Hepatic stellate cell (primary cell): ENCODE results near the gene RBM47.
"Not testable (repeated sequence)": the region's sequence is repeated elsewhere in the genome, so short reads cannot be mapped to it uniquely, and the experiment has no call there.

Experiments used
- DNase-seq: peaks from one replicate; pipeline ENCODE4 v3.0.0; 2011; ENCODE audit warnings: low spot score

The RBM47 gene

DNA sequence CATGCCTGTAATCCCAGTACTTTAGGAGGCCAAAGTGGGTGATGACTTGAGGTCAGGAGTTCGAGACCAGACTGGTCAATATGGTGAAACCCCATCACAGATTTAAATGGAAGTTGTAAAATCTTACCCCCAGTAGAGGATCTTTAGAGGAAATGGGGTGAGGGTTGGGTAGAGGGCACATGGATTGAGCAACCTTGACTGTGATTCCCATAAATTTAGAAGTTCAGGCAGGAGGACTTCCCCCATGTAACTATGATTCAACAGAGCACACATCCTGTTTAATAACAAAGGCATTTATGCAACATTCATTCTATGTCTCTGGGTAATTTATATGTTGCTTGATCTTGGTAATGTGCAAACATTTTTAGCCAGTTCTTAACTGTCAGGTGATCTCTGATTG lies 143.1 kb downstream of the RBM47 start:
- DNase-seq = no peak

DNA sequence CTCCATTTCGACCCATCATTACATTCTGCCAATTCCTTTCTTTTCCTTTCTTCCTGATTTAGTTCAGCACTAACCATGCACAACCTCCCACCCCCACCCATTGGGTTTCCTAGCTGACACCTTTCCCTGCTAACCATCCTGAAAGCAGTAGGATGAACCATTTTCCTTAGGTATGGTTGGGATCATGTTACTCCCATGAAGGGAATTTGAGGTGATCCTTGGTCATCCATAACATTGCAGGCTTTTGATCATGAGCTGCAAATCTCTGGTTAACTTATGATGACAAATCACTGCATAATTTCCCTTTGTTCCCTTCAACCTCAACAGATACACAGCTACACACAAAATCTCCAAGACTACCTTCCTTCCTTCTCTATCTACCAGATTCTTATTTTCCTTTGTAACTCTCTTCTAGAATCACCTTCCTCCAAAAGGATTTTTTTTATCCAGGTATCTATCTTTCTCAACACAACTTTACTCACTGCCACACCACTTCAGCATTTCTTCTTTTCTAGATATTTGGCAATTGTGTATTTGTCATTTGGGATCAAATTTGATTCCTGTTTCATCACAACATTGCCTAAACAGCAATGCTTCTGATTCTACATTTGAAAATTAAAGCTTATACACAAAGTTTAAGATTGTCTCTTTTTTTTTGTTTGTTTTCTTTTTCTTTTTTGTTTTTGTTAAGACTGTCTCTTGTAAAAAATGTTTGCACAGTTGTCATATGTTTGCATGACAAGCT lies 145.1 kb downstream of the RBM47 start:
- no peak for DNase-seq

DNA sequence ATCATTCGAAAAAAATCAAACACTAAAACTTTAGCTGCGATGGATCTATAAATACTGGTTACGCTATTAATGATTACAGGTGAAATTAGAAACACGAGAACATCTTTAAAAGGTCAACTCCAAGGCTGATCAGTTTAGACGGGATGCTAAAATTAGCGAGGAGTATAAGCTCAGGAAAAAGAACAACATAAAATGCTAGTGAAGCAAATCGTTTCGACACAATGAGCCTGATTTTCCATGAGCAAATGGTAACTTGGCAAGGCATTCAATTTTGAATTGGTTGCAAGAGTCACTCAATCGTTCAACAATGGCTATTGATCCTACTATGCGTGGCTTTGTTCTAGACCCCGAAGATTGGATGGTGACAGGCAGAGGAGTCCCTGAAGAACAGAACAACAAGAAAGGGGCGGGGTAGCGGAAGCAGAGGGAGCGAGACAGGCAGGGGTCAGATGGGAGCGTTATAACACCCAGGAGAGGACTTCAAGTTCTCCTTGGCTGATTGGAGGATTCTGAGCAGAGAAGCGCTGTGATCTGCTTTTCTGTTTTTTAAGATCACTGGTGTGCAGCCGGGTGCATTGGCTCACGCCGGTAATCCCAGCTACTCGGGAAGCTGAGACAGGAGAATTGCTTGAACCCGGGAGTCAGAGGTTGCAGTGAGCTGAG lies 146.5 kb downstream of the RBM47 start:
- no peak for DNase-seq

DNA sequence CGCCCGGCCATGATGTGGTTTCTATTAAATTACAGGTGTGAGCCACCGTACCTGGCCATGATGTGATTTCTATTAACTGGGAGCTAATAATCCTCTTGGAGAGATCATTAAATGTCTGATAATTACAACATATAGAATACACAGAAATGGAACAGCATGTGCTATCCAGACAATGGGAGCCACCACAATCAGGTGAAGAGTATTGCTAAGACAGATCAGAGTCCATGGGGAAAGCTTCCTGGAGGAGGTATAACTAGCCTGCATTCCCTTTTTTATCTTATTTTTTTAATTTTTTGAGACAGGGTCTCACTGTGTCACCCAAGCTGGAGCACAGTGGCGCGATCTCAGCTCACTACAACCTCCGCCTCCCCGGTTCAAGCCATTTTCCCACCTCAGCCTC lies 147.7 kb downstream of the RBM47 start:
- DNase-seq = no peak

DNA sequence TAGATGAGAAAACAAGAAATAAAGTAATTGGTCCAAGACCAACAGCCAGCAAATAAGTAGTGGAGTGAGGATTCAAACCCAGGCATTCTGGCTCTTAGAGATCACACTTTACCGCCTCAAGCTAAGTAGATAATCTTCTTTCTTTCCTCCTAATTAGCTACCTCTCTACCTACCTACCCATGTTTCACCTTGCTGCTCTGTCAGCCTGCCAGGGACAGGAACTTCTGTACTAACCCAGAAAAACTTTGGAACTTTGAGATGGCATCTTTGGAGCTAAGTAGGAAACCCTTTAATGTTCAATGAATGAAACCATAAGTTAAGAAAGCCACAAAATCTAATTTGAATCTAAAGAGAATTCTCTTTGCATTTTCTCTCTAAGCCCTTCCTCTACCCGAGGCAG lies 149.4 kb downstream of the RBM47 start:
- DNase-seq = no peak

DNA sequence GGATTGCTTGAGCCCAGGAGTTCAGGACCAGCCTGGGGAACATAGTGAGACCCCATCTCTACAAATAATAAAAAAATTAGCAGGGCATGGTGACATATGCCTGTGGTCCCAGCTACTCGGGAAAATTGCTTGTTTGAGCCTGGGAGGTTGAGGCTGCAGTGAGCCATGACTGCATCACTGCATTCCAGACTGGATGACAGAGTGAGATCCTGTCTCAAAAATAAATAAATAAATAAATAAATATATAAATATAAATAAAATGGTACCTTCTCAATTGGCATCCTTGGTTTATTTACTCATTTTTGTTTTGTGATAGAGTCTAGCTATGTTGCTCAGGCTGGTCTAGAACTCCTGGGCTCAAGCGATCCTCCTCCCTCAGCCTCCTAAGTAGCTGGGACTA lies 150.3 kb downstream of the RBM47 start:
- DNase-seq = no peak

DNA sequence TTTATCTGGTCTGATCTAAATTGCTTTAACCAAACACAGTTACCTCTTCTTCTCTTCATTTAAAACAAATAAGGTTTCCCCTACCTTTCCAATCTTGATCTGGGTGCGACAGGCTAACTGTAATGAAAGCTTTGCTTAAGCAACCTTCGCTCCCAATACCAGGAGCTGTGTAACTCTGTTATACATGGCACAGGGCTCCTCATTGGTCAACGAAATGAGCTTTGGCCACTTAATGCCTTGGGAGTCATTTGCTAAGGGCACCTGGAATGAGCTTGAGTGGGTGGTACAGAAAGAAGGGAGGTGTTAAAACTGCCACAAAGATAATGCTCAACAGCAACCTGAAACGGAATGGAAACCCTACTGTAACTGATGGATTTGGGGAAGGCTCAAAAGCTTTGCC lies 154.1 kb downstream of the RBM47 start:
- no peak for DNase-seq

DNA sequence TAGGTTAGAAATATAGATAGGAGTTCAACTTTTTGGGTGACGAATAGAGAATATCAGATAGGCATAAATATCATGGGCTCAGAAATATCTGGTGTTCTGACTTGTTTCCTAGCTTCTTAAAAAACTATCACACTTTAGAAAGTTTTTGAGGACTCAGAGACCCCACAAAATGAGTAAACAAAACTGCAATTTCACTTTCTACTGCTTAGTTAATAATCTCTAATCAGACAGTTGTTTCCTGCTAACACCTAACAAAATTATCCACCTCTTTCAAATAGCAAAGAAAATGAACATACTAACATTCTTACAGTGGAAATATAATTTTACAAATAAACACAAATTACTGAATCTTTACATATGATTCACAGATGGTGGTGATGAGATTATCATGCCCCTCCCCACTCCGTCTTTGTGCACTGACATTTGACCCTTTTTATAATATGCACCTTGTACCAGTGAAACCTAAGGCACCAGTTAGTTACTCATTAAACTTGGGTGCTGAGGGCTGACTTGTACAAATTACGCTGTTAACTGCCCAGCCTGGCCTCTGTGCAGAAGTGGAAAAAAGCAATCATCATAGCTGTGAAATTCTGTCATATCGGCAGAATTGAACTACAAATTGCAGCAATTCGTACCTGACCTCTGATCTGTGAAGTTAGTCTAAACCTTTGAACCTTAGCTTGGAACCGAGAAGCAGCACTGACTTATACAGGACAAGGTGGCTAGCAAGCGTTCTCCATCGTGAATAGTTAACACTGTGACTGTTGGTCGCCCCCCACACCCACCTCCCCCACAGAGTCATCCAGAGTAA lies 155.9 kb downstream of the RBM47 start:
- DNase-seq = no peak

DNA sequence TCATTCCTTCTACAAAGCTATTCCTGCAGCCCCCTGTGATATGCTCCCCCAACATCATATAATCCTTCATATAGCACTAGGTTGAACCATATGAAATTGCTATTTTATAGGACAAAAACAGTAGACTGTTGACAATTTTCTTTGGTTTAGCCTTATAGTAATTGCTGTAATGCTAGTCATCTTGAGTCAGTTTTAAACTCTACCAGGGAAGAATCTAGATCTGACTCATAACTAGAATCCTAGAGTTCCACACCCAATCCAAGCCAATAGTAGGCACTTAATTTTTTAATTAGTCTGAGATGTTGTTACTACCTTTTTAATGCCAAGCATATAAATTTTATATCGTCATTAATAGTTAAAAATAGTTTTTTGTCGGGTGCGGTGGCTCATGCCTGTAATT lies 157.7 kb downstream of the RBM47 start:
- no peak for DNase-seq

DNA sequence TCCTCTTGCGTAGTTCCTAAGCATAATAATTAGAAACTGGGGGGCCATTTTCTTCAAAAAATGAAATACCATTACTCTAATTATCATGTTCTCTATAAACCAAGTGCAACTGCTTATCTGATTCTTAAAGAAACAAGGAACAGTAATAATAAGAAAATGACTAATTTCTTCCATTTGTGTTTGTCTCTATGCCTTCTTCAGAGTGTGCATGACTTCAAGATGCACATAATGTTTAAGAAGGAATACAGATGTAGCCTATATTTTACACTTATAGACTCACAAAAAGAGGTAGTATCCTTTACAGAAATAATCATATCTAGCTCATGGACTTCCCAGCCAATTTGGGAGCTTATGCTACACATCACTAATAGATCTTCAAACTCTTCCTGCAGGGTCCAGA lies 162.9 kb downstream of the RBM47 start:
- no peak for DNase-seq

DNA sequence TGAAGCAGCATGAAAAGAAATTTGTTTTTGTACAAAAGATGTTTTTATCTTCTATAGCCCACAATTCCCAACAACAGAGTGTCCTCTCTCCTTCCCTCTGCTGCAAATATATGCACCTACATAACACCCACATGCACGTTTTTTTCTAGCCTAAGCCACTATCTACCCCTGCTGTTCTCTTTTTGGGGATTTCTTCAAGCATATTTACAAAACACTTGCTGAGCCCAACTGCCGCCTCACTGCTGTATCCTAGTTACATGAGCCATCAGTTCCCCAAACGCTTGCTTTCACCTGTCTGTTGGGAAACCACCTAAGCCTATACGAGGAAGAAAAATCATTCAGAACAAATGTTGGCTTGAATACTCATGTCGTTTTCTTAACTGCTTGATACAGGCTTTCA lies 167.3 kb downstream of the RBM47 start:
- no peak for DNase-seq

DNA sequence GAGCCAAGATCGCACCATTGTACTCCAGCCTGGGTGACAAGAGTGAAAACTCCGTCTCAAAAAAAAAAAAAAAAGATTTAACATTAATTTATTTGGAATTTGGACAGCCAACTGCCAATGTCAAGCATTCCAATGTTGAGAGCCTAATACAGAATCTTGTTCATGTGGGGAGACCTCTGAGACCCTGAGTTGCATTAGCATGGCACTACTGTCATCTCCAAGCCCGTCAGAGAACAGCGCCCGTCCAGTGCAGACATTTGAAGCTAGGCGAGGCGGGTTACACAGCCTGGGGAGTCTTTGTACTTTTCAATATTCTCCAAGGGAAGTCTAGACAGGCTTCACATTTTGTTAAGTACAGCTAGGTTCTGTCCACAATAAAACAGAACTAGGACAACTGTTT lies 167.8 kb downstream of the RBM47 start:
- no peak for DNase-seq

DNA sequence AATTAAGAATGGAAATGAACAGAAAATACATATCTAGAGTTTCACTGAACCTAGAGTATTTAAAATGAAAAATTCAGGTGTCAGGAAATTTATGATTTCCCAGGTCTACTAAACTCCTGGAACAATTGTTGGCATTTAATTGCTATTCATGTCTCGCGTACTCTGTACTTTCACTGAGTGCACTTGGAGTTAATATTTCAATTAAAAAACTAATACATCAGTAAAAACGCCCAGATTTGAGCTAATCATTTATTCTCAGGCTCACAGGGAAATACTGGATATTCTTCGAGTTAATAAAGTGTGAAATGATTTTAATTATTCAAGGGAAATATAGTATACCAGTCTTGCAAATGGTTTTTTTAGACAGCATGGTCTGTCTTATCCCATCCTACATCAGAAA lies 168.6 kb downstream of the RBM47 start:
- DNase-seq = no peak

DNA sequence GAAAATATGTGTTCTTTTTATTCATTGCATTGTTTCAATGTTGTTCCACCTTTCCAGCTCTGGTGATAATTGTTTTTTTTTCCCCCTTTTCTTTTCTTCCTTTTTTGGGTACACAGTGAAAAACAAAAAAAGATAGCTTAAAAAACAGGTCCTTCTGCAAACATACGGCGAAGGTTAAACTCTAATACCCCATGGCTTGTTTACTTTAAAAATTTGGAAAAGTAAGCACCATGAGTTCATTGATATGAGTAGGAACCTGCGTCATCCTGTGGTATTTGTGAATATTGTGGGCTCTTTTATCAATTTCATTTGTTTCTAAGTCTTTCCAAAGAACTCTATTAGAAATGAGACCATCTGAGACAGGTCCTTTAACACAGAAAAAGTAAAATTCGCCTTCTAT lies 171.0 kb downstream of the RBM47 start:
- DNase-seq = no peak

DNA sequence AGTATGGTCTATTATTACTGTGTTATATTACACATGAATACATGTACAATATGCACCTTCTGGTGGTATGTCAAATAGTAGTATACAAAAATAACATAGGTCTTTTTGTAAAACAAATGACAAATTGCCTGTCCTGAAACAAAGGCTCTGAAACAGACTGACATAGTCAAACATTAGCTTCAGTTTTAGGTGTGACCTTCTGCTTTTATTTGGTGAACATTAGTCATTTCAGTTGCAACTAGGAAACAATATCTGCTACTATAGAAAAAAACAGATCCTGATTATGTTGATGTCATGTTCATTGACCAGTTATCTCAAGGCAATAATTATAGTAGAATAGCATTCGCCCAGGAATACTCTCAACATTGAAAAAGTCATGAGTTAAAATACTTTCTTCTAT lies 171.6 kb downstream of the RBM47 start:
- no peak for DNase-seq

DNA sequence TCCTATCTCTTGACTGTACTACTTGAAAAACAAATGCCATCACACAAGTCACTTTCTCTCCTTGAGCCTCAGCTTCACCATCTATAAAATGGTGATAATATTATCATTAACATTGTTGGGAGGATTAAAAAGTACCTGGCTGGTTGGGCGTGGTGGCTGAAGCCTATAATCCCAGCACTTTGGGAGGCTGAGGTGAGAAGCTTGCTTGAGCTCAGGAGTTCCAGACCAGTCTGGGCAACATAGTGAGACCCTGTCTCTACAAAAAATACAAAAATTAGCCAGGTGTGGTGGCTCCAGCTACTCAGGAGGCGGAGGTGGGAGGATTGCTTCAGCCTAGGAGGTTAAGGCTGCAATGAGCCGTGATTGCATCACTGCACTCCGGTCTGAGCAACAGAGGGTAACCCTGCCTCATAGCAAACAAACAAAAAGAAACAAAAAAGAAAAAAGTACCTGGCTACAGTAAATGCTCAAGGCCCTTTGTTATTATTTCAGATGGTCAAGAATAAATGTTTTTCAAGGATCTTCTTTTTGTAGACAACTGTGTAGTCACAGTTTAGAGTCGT lies 174.2 kb downstream of the RBM47 start:
- DNase-seq = no peak

DNA sequence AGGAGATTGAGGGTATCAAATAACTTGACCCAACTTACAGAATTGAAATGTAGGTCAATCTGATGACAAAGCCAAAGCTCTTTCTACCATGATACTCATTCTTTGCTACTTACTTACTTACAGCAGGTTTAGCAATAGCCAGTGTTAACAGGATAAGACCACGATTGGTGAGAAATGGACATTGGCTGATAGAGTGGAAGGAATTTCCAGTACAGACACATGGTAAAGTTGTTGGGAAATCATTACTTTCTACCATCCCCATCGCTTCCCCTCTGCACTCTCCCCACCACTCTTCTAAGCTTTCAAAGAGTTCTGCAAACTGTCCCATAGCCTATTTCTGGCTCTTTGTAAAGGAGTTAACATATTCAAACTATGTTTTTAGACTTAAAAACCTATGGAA lies 174.8 kb downstream of the RBM47 start:
- no peak for DNase-seq

DNA sequence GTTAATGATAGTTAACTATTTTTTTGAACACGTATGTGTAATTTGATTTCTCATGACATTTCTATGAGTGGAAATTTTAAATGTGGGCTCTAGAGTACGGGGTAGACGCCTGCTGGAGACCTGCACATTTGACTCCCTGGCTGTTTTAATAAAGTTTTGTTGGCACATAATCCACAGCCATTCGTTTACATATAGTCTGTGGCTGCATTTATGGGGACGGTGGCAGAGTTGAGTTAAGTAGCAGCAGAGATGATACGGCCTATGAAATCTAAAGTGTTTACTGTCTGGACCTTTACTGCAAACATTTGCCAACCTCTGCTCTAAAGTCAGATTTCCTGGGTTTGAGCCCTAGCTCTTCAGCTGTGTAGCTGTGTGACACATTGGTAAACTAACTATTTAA lies 175.8 kb downstream of the RBM47 start:
- DNase-seq = no peak

DNA sequence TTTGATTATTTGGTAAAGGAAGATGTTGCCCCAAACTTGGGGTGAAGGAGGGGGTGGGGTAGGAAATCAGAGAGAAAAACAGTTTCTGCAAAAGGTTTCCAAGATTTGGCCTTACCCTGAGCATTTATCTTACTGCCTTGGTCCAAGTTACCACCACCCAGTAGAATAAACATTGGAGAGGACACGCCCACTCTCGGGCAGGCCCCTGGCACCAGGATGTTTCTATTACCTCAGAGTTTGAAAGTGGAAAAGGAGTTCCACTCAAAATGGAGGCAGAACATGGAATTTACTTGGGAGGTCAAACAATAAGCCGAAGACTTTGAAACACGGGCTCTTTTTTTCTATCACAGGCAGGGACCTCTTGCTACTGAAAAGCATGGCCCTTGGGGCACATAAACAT lies 180.8 kb downstream of the RBM47 start:
- DNase-seq = no peak

DNA sequence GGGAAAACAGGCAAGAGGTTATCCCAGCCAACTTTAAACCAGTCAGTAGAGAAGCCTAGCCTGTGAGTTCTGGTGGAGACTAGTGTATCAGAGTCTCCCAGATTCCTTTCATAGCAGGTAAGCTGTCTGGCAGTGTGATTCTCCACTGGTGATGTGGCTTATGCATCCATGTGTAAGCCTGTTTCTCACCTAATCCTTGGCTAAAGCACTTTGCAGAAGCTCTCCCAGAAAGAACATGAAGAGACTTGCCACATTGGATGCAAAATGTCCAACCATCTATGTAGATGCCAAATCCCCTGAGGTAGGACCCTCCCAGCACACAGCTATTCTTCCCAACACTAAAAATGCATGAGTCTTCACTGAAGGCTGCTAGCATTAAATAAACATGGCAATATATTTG lies 182.8 kb downstream of the RBM47 start:
- DNase-seq = no peak

DNA sequence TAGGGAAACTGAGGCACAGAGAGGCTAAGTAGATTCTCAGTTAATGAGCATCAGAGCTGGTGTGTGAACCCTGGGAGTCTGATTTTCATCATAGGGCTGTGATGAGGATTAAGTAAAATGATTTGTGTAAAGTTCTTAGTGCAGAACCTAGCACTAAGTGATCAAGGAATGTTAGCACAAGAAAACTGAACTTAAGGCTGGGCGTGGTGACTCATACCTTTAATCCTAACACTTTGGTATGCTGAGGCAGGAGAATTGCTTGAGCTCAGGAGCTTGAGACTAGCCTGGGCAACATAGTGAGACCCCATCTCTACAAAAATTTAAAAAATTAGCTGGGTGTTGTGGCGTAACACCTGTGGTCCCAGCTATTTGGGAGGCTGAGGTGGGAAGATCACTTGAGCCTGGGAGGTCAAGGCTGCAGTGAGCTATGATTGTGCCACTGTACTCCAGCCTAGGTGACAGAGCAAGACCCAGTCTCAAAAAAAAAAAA lies 183.4 kb downstream of the RBM47 start:
- not testable (repeated sequence) for DNase-seq

DNA sequence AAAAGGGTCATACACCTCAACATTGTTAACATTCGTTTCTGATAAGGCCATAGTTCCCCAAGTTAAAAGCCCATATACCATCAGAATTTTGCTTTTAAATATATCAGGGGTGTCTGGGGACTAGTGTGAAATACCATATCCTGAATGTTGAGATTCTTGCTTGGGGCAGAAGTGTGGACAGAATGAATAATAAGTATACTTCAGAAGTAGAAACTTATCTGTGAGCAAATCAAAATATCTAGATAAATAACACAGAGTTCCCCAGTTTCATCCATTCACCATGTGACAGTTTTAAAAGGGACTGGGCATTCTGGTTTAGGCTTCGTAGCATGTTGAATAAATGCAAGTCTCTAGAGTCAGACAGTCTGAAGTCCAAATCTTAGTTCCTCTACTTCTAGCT lies 184.0 kb downstream of the RBM47 start:
- DNase-seq = no peak

DNA sequence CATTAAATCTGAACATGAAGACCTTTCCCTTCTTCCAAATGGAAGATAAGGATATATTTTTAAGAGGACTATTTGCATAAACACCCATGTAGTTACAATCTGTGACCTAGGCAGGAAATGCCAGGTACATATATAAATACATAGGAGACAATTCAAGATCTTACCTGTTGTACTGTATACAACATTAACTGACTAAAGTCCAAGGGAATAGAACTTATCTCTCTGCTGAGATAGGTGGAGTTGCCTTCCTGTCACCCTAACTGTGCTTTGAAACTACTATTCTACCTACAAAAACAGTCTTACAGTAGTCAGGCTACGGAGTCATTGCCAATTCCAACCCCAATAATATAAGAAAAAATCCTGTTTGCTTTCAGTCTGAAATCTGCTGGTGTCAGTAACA lies 188.2 kb downstream of the RBM47 start:
- no peak for DNase-seq
